Measurements from ENCODE around the gene HPS4.
"Not testable (repeated sequence)": the region's sequence is repeated elsewhere in the genome, so short reads cannot be mapped to it uniquely, and the experiment has no call there.

HPS4 gene

DNA sequence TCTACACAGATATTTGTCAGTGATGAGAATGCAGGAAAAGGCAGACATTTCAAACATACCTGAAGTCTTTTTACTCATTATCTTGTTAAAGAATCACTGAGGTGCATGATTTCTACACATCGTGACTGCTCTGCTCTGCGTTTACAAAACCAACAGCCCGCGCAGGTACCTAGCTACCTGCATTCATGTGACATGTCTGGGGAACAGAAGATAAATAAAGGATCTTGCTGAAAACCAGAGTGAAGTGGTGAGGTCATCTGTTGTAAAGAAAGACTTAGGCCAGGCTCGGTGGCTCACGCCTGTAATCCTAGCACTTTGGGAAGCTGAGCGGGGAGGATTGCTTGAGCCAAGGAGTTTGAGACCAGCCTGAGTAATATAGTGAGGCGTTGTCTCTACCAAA lies 38.8 kb downstream of the HPS4 start:
- no peak for DNase-seq (ENCODE audit: low spot score)
- Histone ChIP-seq H3K27ac (no peak overlapping the region), H3K4me3 (no peak overlapping the region)
- TF ChIP-seq, protein P1, sequence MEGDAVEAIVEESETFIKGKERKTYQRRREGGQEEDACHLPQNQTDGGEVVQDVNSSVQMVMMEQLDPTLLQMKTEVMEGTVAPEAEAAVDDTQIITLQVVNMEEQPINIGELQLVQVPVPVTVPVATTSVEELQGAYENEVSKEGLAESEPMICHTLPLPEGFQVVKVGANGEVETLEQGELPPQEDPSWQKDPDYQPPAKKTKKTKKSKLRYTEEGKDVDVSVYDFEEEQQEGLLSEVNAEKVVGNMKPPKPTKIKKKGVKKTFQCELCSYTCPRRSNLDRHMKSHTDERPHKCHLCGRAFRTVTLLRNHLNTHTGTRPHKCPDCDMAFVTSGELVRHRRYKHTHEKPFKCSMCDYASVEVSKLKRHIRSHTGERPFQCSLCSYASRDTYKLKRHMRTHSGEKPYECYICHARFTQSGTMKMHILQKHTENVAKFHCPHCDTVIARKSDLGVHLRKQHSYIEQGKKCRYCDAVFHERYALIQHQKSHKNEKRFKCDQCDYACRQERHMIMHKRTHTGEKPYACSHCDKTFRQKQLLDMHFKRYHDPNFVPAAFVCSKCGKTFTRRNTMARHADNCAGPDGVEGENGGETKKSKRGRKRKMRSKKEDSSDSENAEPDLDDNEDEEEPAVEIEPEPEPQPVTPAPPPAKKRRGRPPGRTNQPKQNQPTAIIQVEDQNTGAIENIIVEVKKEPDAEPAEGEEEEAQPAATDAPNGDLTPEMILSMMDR (IDR thresholded peaks at IDR 0.05), result no peak

DNA sequence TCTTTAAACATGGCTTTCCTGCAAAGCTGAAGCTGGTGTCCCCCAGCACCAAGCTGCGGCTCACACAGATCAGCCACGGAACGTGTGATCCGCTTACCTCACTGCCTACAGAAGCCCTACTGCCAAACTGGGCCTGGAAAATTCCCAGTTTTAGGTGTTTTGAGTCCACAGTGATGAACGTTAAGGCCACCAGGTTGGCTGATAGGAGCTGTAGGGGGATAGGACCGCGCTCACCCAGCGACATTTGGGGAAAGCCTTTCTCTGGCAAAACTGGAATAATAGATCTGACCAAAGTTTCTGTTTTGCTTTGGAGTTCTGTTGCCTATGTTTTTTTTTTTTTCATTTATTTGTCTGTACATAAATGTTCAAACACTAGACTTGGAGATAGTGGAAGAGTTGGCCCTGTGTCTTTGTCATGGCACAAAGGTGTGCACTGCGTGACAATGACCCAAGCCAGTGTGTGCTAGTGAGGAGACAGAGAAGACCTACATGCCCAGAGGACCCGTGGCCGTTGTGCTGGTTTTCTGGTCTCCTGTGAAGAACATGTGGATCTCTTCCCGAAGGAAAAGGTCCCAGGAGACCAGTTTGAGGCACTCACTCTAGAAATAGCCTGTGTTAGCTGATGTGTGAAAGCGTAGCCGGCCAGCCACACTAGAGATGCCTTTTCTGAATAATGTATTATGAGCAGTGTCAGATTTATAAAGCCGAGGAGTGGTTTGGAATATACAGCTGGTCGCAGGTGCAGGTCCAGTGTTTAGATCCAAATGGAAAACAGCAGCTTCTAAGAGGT lies 39.5 kb downstream of the HPS4 start:
- Histone ChIP-seq H3K27ac (no peak overlapping the region), H3K4me3 (no peak overlapping the region)
- TF ChIP-seq, protein P1 (IDR thresholded peaks at IDR 0.05), result no peak
- DNase-seq (ENCODE audit: low spot score), result no peak

DNA sequence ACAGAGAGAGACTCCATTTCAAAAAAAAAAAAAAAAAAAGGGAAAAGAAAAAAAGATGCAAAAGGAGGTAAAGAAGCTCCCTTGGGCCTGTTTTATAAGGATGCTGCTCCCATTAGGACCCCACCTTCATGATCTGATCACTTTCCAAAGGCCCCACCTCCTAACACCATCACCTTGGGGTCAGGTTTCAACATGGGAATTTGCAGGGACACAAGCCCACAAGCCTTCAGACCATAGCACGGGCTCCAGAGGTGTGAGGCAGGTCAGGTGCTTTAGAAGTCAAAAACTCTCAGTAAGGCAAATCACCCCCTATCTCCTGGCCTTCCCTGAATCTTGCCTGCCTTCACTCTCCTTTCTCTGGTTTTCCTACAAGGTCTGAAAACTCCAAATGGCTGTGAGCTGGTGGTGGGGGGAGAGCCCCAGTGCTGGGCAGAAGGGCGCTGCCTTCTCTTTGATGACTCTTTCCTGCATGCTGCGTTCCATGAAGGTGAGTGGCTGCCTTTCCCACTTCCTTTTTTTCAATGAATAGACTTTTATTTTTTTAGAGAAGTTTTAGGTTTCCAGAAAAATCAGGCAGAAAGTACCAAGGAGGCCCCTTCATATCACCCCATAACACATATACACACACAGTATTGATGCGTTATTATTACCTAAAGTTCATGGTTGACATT lies 41.4 kb downstream of the HPS4 start:
- no peak overlapping the region for H3K4me3 ChIP-seq
- TF ChIP-seq, protein P1 (IDR thresholded peaks at IDR 0.05), result no peak
- DNase-seq (ENCODE audit: low spot score), result no peak
- H3K27ac ChIP-seq, result no peak overlapping the region

DNA sequence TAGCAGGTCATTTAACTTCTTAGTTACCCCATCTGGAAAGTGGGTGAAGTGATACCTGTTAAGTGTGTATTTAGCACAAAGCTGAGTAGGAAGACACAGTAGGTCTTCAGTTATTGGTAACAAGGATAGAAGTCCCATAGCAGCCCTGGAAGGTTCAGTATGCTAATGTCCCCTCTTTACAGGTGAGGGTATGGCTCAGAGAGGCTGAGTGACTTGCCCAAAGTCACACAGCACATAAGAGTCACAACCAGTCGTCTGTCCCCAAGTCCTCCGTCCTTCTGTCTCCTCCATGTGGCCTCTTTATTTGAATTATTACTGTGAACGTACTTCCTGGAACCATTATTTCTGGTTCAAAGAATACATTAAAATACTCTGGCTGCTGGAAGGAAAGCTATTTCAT lies 44.0 kb downstream of the HPS4 start:
- H3K4me3 ChIP-seq, result no peak overlapping the region
- DNase-seq (ENCODE audit: low spot score), result no peak
- H3K27ac ChIP-seq, result no peak overlapping the region
- TF ChIP-seq, protein P1 (IDR thresholded peaks at IDR 0.05), result no peak

DNA sequence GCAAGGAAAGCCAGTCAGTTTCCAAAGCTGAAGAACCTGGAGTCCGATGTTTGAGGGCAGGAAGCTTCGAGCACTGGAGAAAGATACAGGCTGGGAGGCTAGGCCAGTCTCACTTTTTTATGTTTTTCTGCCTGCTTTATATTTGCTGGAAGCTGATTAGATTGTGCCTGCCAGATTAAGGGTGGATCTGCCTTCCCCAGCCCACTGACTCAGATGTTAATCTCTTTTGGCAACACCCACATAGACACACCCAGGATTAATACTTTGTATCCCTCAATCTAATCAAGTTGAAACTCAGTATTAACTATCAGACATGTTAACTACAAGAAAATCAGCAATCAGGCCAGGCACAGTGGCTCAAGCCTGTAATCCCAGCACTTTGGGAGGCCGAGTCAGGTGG lies 44.8 kb downstream of the HPS4 start:
- H3K4me3 ChIP-seq; DNase-seq (ENCODE audit: low spot score); H3K27ac ChIP-seq: not testable (repeated sequence)

DNA sequence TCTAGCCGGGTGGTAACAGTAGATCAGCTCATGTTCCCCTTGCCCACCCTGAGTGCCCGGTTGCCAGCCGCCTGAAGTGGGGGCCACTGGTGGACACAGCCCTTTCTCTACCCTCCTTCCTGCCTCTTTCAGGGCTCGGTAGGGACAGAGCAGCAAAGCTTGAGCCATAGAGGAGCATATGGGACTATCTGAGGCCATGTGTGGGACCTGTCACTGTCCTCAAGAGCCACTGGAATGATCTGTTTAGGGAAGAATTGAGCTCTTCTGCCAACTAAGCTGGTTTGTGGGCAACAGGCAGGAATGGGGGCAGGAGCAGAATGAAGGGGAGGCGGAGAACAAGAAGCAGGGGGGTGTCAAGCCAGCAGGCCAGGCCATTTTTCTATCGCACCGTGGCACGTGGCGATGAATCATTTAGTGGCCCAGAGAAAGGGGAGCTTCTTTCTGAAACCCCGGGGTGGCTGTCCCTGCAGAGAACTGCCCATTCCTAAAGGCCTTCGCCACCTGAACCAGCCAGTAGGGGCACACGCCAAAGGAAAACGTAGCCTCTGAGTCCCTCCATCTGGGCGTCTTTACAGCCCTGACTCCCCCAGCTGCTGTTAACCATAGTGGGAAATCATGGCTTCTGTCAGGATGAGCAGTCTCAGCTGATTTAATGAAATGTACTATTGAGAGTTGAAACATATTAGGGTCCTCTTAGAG lies 45.7 kb downstream of the HPS4 start:
- H3K27ac ChIP-seq, result no peak overlapping the region
- no peak for DNase-seq (ENCODE audit: low spot score)
- no peak overlapping the region for H3K4me3 ChIP-seq
- TF ChIP-seq, protein P1 (IDR thresholded peaks at IDR 0.05), result no peak

DNA sequence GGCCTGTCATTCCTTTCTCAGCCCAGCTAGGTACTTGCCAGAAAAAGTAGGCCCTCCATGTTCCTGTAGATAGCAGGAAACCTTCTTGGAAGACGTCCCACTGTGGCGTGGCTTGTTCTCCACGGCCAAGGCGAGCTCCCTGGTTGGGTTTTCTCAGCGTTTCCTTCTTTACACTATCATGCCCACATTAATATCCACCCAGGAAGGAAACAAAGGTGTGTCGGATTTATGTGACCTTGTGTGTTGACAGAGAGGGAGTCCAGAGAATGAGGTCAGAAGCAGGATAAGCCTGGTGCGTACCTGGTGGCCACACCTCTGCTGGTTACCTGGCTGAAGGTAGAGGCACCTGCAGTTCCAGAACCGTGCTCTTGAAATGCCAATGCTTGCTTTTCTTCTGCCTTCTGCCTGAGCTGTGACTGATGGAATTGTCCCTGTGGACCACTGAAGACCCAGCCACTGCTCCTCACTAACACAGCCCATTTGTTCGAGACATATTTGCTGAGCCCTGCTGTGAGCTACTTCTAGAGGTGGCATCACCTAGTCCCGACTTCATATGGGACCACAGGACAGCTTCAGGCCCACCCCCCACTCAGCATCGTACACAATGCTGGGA lies 46.6 kb downstream of the HPS4 start:
- no peak overlapping the region for H3K27ac ChIP-seq
- H3K4me3 ChIP-seq, result no peak overlapping the region
- TF ChIP-seq, protein P1 (IDR thresholded peaks at IDR 0.05), result no peak
- DNase-seq (ENCODE audit: low spot score), result no peak

Data from coronary artery (tissue), 2 donors.